ENCODE data around the gene PNPLA2.

GRCh38 chr11:826836-827145 lies 8.1 kb downstream of the PNPLA2 start:
- TF ChIP-seq ETV6 (CRISPR knock-in tag; IDR thresholded peaks at IDR 0.05) (no peak), E2F5 (CRISPR knock-in tag; IDR thresholded peaks at IDR 0.05) (no peak), HMGXB4 (CRISPR knock-in tag; IDR thresholded peaks at IDR 0.05) (no peak), USF2 (CRISPR knock-in tag; IDR thresholded peaks at IDR 0.05) (no peak), MAX (CRISPR knock-in tag; IDR thresholded peaks at IDR 0.05) (no peak), CREB1 (CRISPR knock-in tag; IDR thresholded peaks at IDR 0.05) (no peak)
- TF ChIP-seq, protein P1, sequence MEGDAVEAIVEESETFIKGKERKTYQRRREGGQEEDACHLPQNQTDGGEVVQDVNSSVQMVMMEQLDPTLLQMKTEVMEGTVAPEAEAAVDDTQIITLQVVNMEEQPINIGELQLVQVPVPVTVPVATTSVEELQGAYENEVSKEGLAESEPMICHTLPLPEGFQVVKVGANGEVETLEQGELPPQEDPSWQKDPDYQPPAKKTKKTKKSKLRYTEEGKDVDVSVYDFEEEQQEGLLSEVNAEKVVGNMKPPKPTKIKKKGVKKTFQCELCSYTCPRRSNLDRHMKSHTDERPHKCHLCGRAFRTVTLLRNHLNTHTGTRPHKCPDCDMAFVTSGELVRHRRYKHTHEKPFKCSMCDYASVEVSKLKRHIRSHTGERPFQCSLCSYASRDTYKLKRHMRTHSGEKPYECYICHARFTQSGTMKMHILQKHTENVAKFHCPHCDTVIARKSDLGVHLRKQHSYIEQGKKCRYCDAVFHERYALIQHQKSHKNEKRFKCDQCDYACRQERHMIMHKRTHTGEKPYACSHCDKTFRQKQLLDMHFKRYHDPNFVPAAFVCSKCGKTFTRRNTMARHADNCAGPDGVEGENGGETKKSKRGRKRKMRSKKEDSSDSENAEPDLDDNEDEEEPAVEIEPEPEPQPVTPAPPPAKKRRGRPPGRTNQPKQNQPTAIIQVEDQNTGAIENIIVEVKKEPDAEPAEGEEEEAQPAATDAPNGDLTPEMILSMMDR (IDR thresholded peaks at IDR 0.05): no peak
